ENCODE data around the gene FGF7. TPM values are rescaled to one million over a fixed set of nuclear protein-coding genes. Genes with fewer than 3 reads are reported as not detected.
"Not testable (repeated sequence)": the region's sequence is repeated elsewhere in the genome, so short reads cannot be mapped to it uniquely, and the experiment has no call there.

The FGF7 gene
- total RNA-seq, 1 donor = 445 TPM

DNA sequence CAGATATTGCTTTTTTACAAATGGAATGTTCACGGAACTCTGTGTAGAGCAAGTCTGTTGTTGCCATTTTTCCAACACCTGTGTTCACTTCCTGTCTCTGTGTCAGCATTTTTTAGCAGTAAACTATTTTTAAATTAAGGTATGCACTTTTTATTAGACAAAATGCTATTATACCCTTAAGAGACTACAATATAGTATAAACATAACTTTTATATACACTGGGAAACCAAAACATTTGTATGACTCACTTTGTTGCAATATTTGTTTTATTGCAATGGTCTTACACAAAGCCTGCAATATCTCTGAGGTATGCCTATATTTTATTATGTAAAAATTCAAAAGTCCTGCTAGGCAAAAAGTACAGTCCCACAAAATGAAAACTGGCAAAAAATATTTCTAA lies 39.8 kb upstream of the FGF7 start:
- TF ChIP-seq, protein P1, sequence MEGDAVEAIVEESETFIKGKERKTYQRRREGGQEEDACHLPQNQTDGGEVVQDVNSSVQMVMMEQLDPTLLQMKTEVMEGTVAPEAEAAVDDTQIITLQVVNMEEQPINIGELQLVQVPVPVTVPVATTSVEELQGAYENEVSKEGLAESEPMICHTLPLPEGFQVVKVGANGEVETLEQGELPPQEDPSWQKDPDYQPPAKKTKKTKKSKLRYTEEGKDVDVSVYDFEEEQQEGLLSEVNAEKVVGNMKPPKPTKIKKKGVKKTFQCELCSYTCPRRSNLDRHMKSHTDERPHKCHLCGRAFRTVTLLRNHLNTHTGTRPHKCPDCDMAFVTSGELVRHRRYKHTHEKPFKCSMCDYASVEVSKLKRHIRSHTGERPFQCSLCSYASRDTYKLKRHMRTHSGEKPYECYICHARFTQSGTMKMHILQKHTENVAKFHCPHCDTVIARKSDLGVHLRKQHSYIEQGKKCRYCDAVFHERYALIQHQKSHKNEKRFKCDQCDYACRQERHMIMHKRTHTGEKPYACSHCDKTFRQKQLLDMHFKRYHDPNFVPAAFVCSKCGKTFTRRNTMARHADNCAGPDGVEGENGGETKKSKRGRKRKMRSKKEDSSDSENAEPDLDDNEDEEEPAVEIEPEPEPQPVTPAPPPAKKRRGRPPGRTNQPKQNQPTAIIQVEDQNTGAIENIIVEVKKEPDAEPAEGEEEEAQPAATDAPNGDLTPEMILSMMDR (IDR thresholded peaks at IDR 0.05; ENCODE audit: extremely low read depth, low read depth, low read length) = no peak
- Histone ChIP-seq H3K27ac (ENCODE audit: low read depth, low read length) (no peak overlapping the region), H3K79me2 (ENCODE audit: insufficient read depth, low read length) (no peaks in the 10 kb centered on the region), H3K27me3 (ENCODE audit: insufficient read depth, low read length) (no peaks in the 10 kb centered on the region), H4K20me1 (ENCODE audit: insufficient read depth, low read length) (no peaks in the 10 kb centered on the region), H3K9me3 (ENCODE audit: low read depth, low read length) (no peaks in the 10 kb centered on the region), H3K4me1 (ENCODE audit: insufficient read depth, low read length) (no peaks in the 10 kb centered on the region), H3K36me3 (ENCODE audit: insufficient read depth, low read length) (no peaks in the 10 kb centered on the region), H3K4me3 (ENCODE audit: insufficient read depth, low read length) (no peak overlapping the region), H2AFZ (ENCODE audit: low read length) (no peak overlapping the region), H3K4me2 (ENCODE audit: insufficient read depth, low read length) (no peak overlapping the region)
- DNase-seq (ENCODE audit: insufficient read length, low spot score, missing footprints) = no peak

DNA sequence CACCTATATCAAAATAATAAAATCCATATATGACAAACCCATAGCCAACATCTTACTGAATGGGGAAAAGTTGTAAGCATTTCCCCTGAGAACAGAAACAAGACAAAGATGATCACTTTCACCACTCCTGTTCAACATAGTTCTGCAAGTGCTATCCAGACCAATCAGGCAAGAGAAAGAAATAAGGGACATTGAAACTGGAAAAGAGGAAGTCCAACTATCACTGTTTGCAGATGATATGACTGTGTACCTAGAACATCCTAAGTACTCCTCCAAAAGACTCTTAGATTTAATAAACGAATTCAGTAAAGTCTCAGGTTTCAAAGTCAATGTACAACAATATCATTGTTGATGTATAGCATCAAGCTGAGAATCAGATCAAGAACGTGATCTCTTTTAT lies 35.6 kb upstream of the FGF7 start:
- H2AFZ ChIP-seq (ENCODE audit: low read length) = no peak overlapping the region
- no peaks in the 10 kb centered on the region for H4K20me1 ChIP-seq (ENCODE audit: insufficient read depth, low read length)
- no peaks in the 10 kb centered on the region for H3K9me3 ChIP-seq (ENCODE audit: low read depth, low read length)
- H3K36me3 ChIP-seq (ENCODE audit: insufficient read depth, low read length) = no peaks in the 10 kb centered on the region
- DNase-seq (ENCODE audit: insufficient read length, low spot score, missing footprints) = no peak
- no peak overlapping the region for H3K4me2 ChIP-seq (ENCODE audit: insufficient read depth, low read length)
- H3K79me2 ChIP-seq (ENCODE audit: insufficient read depth, low read length) = no peaks in the 10 kb centered on the region
- H3K4me1 ChIP-seq (ENCODE audit: insufficient read depth, low read length) = no peaks in the 10 kb centered on the region
- H3K4me3 ChIP-seq (ENCODE audit: insufficient read depth, low read length) = no peak overlapping the region
- H3K27ac ChIP-seq (ENCODE audit: low read depth, low read length) = no peak overlapping the region
- H3K27me3 ChIP-seq (ENCODE audit: insufficient read depth, low read length) = no peaks in the 10 kb centered on the region
- TF ChIP-seq, protein P1 (IDR thresholded peaks at IDR 0.05; ENCODE audit: extremely low read depth, low read depth, low read length) = no peak

DNA sequence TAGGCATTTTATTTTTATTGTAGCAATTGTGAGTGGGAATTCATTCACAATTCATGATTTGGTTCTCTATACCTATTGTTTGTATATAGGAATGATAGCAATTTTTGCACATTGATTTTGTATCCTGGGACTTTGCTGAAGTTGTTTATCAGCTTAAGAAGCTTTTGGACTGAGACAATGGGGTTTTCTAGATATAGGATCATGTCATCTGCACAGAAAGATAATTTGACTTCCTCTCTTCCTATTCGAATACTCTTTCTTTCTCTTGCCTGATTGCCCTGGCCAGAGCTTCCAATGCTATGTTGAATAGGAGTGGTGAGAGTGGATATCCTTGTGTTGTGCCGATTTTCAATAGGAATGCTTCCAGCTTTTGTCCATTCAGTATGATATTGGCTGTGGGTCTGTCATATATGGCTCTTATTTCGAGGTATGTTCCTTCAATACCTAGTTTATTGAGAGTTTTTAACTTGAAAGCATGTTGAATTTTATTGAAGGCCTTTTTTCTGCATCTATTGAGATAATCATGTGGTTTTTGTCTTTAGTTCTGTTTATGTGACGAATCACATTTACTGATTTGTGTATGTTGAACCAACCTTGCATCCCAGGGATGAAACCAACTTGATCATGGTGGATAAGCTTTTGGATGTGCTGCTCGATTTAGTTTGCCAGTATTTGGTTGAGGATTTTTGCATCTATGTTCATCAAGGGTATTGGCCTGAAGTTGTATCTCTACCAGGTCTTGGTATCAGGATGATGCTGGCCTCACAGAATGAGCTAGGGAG lies 20.3 kb upstream of the FGF7 start:
- not testable (repeated sequence) for H4K20me1 ChIP-seq (ENCODE audit: insufficient read depth, low read length); H3K4me2 ChIP-seq (ENCODE audit: insufficient read depth, low read length); DNase-seq (ENCODE audit: insufficient read length, low spot score, missing footprints); H3K79me2 ChIP-seq (ENCODE audit: insufficient read depth, low read length); H2AFZ ChIP-seq (ENCODE audit: low read length); H3K9me3 ChIP-seq (ENCODE audit: low read depth, low read length); H3K36me3 ChIP-seq (ENCODE audit: insufficient read depth, low read length); H3K4me3 ChIP-seq (ENCODE audit: insufficient read depth, low read length); H3K4me1 ChIP-seq (ENCODE audit: insufficient read depth, low read length); H3K27ac ChIP-seq (ENCODE audit: low read depth, low read length); H3K27me3 ChIP-seq (ENCODE audit: insufficient read depth, low read length)

- Histone ChIP-seq H3K4me2 (ENCODE audit: insufficient read depth, low read length) (no peak overlapping the region), H2AFZ (ENCODE audit: low read length) (no peak overlapping the region), H3K79me2 (ENCODE audit: insufficient read depth, low read length) (no peaks in the 10 kb centered on the region), H4K20me1 (ENCODE audit: insufficient read depth, low read length) (no peaks in the 10 kb centered on the region), H3K4me1 (ENCODE audit: insufficient read depth, low read length) (no peaks in the 10 kb centered on the region), H3K27ac (ENCODE audit: low read depth, low read length) (no peak overlapping the region), H3K36me3 (ENCODE audit: insufficient read depth, low read length) (no peaks in the 10 kb centered on the region), H3K9me3 (ENCODE audit: low read depth, low read length) (no peaks in the 10 kb centered on the region), H3K27me3 (ENCODE audit: insufficient read depth, low read length) (no peaks in the 10 kb centered on the region), H3K4me3 (ENCODE audit: insufficient read depth, low read length) (no peak overlapping the region)
- no peak for DNase-seq (ENCODE audit: insufficient read length, low spot score, missing footprints)
- TF ChIP-seq, protein P1 (IDR thresholded peaks at IDR 0.05; ENCODE audit: extremely low read depth, low read depth, low read length) = no peak
Measured at GRCh38 chr15:49406352-49407118, 16.5 kb upstream of the FGF7 start.

Measured in osteoblast (primary cell).